ENCODE data around the gene MAN2A1.

DNA sequence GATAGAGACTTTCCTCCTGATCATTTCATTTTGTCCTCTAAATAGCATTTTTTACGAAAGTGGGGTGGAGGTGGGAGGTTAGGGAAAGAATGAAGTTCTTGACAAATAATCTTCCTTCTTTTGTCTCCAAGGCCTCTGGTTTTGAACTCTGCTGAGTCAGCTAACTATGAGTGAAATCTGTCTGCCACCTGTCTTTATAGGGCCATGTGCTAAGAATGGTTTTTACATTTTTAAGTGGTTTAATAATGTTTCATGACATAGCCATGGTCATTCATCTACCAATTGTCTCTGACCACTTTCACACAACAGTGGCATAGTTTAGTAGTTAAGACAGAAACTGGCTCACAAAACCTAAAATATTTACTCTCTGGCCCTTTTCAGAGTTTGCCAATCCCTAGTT lies 7.6 kb downstream of the MAN2A1 start:
- TF ChIP-seq ZBTB49 (tag by site-specific recombination; IDR thresholded peaks at IDR 0.05; ENCODE audit: low read depth) (no peak), ZNF830 (tag by site-specific recombination; IDR thresholded peaks at IDR 0.05; ENCODE audit: low read depth) (no peak)
- TF ChIP-seq, protein P1, sequence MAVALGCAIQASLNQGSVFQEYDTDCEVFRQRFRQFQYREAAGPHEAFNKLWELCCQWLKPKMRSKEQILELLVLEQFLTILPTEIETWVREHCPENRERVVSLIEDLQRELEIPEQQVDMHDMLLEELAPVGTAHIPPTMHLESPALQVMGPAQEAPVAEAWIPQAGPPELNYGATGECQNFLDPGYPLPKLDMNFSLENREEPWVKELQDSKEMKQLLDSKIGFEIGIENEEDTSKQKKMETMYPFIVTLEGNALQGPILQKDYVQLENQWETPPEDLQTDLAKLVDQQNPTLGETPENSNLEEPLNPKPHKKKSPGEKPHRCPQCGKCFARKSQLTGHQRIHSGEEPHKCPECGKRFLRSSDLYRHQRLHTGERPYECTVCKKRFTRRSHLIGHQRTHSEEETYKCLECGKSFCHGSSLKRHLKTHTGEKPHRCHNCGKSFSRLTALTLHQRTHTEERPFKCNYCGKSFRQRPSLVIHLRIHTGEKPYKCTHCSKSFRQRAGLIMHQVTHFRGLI (tag by site-specific recombination; IDR thresholded peaks at IDR 0.05), result no peak
